ENCODE results near the gene ZDHHC8.

Gene ZDHHC8

GRCh38 chr22:20187777-20188566, 56.4 kb downstream of the ZDHHC8 start:
- no peak for TF ChIP-seq CTCF (conservative IDR thresholded peaks at IDR 0.05; ENCODE audit: low read depth, low read length)
- no peak for DNase-seq (ENCODE audit: low read depth)
- no peak overlapping the region for H3K4me3 ChIP-seq (ENCODE audit: low read depth, low read length)

- no peak overlapping the region for H3K4me3 ChIP-seq (ENCODE audit: low read depth, low read length)
- no peak for TF ChIP-seq CTCF (conservative IDR thresholded peaks at IDR 0.05; ENCODE audit: low read depth, low read length)
- DNase-seq (ENCODE audit: low read depth), result no peak
Measured at GRCh38 chr22:20188567-20188877, 56.9 kb downstream of the ZDHHC8 start.

GRCh38 chr22:20191000-20191515, 59.5 kb downstream of the ZDHHC8 start:
- H3K4me3 ChIP-seq (ENCODE audit: low read depth, low read length), result no peak overlapping the region
- TF ChIP-seq CTCF (conservative IDR thresholded peaks at IDR 0.05; ENCODE audit: low read depth, low read length), result no peak
- DNase-seq (ENCODE audit: low read depth), result no peak

- no peak for DNase-seq (ENCODE audit: low read depth)
- no peak for TF ChIP-seq CTCF (conservative IDR thresholded peaks at IDR 0.05; ENCODE audit: low read depth, low read length)
Measured at GRCh38 chr22:20191803-20192202, 60.2 kb downstream of the ZDHHC8 start.

GRCh38 chr22:20192293-20192971, 60.8 kb downstream of the ZDHHC8 start:
- no peak for TF ChIP-seq CTCF (conservative IDR thresholded peaks at IDR 0.05; ENCODE audit: low read depth, low read length)

More at GRCh38 chr22:20191803-20192202, 60.2 kb downstream of the ZDHHC8 start:
- no peak overlapping the region for H3K4me3 ChIP-seq (ENCODE audit: low read depth, low read length)

GRCh38 chr22:20192972-20193760, 61.6 kb downstream of the ZDHHC8 start:
- no peak for DNase-seq (ENCODE audit: low read depth)
- no peak for TF ChIP-seq CTCF (conservative IDR thresholded peaks at IDR 0.05; ENCODE audit: low read depth, low read length)
- H3K4me3 ChIP-seq (ENCODE audit: low read depth, low read length), result no peak overlapping the region

More at GRCh38 chr22:20192293-20192971, 60.8 kb downstream of the ZDHHC8 start:
- no peak for DNase-seq (ENCODE audit: low read depth)
- H3K4me3 ChIP-seq (ENCODE audit: low read depth, low read length), result no peak overlapping the region

Measured in choroid plexus epithelial cell (primary cell).